ENCODE results near the gene RHBDL2.

Gene RHBDL2

GRCh38 chr1:38942664-38943428 is 1.2 kb upstream of the RHBDL2 start:
- no peak for TF ChIP-seq CTCF (IDR thresholded peaks at IDR 0.05; ENCODE audit: low read depth, low read length)
- DNase-seq (ENCODE audit: extremely low read depth, low read depth) = no peak

- TF ChIP-seq CTCF (IDR thresholded peaks at IDR 0.05; ENCODE audit: low read depth, low read length) = no peak
- DNase-seq (ENCODE audit: extremely low read depth, low read depth) = no peak
Measured at GRCh38 chr1:38941093-38941492, 537 bp downstream of the RHBDL2 start.

GRCh38 chr1:38940339-38941047 is 1.1 kb downstream of the RHBDL2 start:
- no peak for DNase-seq (ENCODE audit: extremely low read depth, low read depth)
- no peak for TF ChIP-seq CTCF (IDR thresholded peaks at IDR 0.05; ENCODE audit: low read depth, low read length)

DNA sequence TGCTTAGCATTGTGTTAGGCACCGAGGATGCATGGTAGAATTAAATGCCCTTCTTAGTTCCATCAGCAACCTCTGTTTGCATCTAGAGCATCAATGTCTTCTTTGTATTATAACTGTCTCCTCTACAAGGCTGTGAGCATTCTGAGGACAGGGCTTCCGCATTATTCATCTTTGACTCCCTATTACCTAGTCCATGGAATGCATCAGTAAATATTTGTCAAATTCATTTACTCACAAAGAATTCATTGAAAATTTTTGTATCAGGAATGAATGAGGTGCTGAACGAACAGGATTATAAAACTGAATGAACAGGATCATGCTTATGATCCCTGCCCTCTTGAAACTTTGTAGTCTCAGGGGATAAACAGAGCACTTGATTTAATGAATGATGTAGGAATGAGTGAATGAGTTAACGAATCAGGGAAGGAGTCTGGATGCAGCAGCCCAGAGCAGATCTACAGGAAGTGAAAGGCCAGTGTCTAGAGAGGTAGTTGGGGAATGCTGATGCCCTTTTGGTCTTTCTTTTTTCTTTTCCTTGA is 2.8 kb downstream of the RHBDL2 start:
- no peak for DNase-seq (ENCODE audit: extremely low read depth, low read depth)
- TF ChIP-seq CTCF (IDR thresholded peaks at IDR 0.05; ENCODE audit: low read depth, low read length) = no peak

GRCh38 chr1:38932571-38932970 is 9.1 kb downstream of the RHBDL2 start:
- DNase-seq (ENCODE audit: extremely low read depth, low read depth) = no peak
- no peak for TF ChIP-seq CTCF (IDR thresholded peaks at IDR 0.05; ENCODE audit: low read depth, low read length)

DNA sequence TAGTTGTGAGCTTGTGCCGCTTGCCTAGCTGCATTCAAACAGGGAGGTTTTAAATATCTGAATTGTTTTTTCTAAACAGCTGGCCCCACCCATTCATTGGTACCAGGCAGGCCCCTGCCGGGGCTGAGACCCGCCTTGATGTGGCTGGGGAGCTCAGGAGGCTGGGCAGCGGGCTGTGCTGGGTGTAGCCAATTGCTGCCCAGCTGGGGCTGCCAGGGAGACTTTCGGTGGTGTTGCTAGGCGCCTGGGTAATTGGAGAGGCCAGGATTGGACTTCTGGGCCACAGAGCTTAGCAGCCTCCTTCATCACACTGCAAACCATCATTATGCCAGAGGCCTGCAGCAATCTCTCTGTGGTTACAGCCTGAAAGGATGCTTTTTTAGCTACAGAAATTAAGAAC is 12.2 kb downstream of the RHBDL2 start:
- DNase-seq (ENCODE audit: extremely low read depth, low read depth) = no peak

More for the DNA sequence above, 12.2 kb downstream of the RHBDL2 start:
- no peak for TF ChIP-seq CTCF (IDR thresholded peaks at IDR 0.05; ENCODE audit: low read depth, low read length)
